HCT116 (cell line): ENCODE measurements around the gene DDX47.

Source experiments
- CBX3 ChIP-seq: IDR thresholded peaks from 2 replicates; pipeline ENCODE4 v1.6.1; 2012; ENCODE audit warnings: low read depth
- CEBPB ChIP-seq: IDR thresholded peaks from 2 replicates; pipeline ENCODE4 v1.6.1; 2012; ENCODE audit warnings: low read depth
- CTCF ChIP-seq, 3 experiments: fragments of 200-600 bp in 1 of 3; sonication (generic) in 1 of 3; IDR thresholded peaks in 2 of 3; conservative IDR thresholded peaks in 1 of 3; 2 replicates each; pipeline ENCODE4 v1.5.1; 2012 to 2017; ENCODE audit warnings: low read depth in 2 of 3, low read length in 2 of 3, antibody characterized with exemption in 1 of 3, borderline replicate concordance in 1 of 3, control low read depth in 1 of 3, mild to moderate bottlenecking in 1 of 3, mixed read lengths in 1 of 3, mixed run types in 1 of 3, moderate library complexity in 1 of 3; ENCODE audit not compliant: insufficient read depth in 1 of 3
- EGR1 ChIP-seq: IDR thresholded peaks from 2 replicates; pipeline ENCODE4 v1.6.1; 2012; ENCODE audit warnings: low read depth
- EZH2 ChIP-seq: fragments of 200-600 bp; sonication (generic); IDR thresholded peaks from 2 replicates; pipeline ENCODE4 v1.6.1; 2017; ENCODE audit warnings: antibody characterized with exemption, mixed run types
- EZH2phosphoT487 ChIP-seq: fragments of 200-600 bp; IDR thresholded peaks from 2 replicates; pipeline ENCODE4 v1.6.1; 2018; ENCODE audit warnings: antibody characterized with exemption, borderline replicate concordance
- MAX ChIP-seq: IDR thresholded peaks from 2 replicates; pipeline ENCODE4 v1.6.1; 2012
- POLR2A ChIP-seq: IDR thresholded peaks from 2 replicates; pipeline ENCODE4 v1.7.0; 2011; ENCODE audit warnings: borderline replicate concordance; ENCODE audit not compliant: insufficient read depth, insufficient read length; ENCODE audit errors: extremely low read depth
- POLR2AphosphoS5 ChIP-seq: IDR thresholded peaks from 2 replicates; pipeline ENCODE4 v1.6.1; 2011; ENCODE audit warnings: mild to moderate bottlenecking, low read depth, low read length, moderate library complexity
- RAD21 ChIP-seq: IDR thresholded peaks from 2 replicates; pipeline ENCODE4 v1.6.1; 2012; ENCODE audit warnings: low read depth, mild to moderate bottlenecking
- REST ChIP-seq: IDR thresholded peaks from 2 replicates; pipeline ENCODE4 v1.6.1; 2012; ENCODE audit warnings: low read depth
- YY1 ChIP-seq: IDR thresholded peaks from 2 replicates; pipeline ENCODE4 v1.6.1; 2011; ENCODE audit warnings: low read length, low read depth, moderate library complexity, mild to moderate bottlenecking; ENCODE audit not compliant: insufficient replicate concordance; ENCODE audit errors: extremely low read depth
- ZBTB33 ChIP-seq: IDR thresholded peaks from 2 replicates; pipeline ENCODE4 v1.6.1; 2011; ENCODE audit warnings: mild to moderate bottlenecking, low read length, moderate library complexity; ENCODE audit not compliant: insufficient replicate concordance; ENCODE audit errors: extremely low read depth
- ZFX ChIP-seq: fragments of 450-650 bp; IDR thresholded peaks from 2 replicates; pipeline ENCODE4 v1.6.1; 2017

GRCh38 chr12:12871587-12872138, 58.5 kb downstream of the DDX47 start:
- TF ChIP-seq CTCF (IDR thresholded peaks at IDR 0.05 in 2 of 3, conservative IDR thresholded peaks at IDR 0.05 in 1 of 3; ENCODE audit: borderline replicate concordance in 1 of 3, insufficient read depth in 1 of 3, low read depth in 2 of 3, low read length in 2 of 3) (no peak), ZFX (no peak), CEBPB (no peak), POLR2A (no peak), EZH2phosphoT487 (no peak), POLR2AphosphoS5 (no peak), EGR1 (no peak), REST (no peak), EZH2 (no peak), MAX (no peak), YY1 (no peak), CBX3 (no peak), RAD21 (no peak), ZBTB33 (no peak)
